Retinal pigment epithelial cell (primary cell): ENCODE data around the gene LRRK1.

Experiments
- DNase-seq: peaks from one replicate; pipeline ENCODE4 v3.0.0-alpha.2; 2010; ENCODE audit warnings: low read depth
- H3K4me3 ChIP-seq: 2 replicates; pipeline ENCODE4 v1.5.1; 2011; ENCODE audit warnings: mild to moderate bottlenecking, low read length, control low read depth, moderate library complexity
- CTCF ChIP-seq: conservative IDR thresholded peaks from 2 replicates; pipeline ENCODE4 v1.5.1; 2011; ENCODE audit warnings: low read depth, low read length, control low read depth, inconsistent platforms

Gene LRRK1

GRCh38 chr15:100891307-100892012, 27.7 kb upstream of the LRRK1 start:
- no peak overlapping the region for H3K4me3 ChIP-seq
- DNase-seq: no peak
- peak; percentile 4 for TF ChIP-seq CTCF

GRCh38 chr15:100892013-100892355, 27.2 kb upstream of the LRRK1 start:
- H3K4me3 ChIP-seq: no peak overlapping the region
- no peak for TF ChIP-seq CTCF

GRCh38 chr15:100893261-100893963, 25.7 kb upstream of the LRRK1 start:
- no peak for TF ChIP-seq CTCF
- no peak overlapping the region for H3K4me3 ChIP-seq
- no peak for DNase-seq

More at GRCh38 chr15:100892013-100892355, 27.2 kb upstream of the LRRK1 start:
- DNase-seq: no peak

- DNase-seq: no peak
- no peak overlapping the region for H3K4me3 ChIP-seq
- TF ChIP-seq CTCF: no peak
Observed at GRCh38 chr15:100893964-100894295, 25.2 kb upstream of the LRRK1 start.

- no peak for DNase-seq
- no peak overlapping the region for H3K4me3 ChIP-seq
- no peak for TF ChIP-seq CTCF
Observed at GRCh38 chr15:100895721-100896120, 23.4 kb upstream of the LRRK1 start.

GRCh38 chr15:100897221-100898151, 21.7 kb upstream of the LRRK1 start:
- DNase-seq: no peak
- H3K4me3 ChIP-seq: no peak overlapping the region
- no peak for TF ChIP-seq CTCF

- TF ChIP-seq CTCF: no peak
- DNase-seq: no peak
- no peak overlapping the region for H3K4me3 ChIP-seq
Observed at GRCh38 chr15:100898152-100898490, 21.0 kb upstream of the LRRK1 start.
